HK-2 (cell line): Measurements from ENCODE around the gene GRK5.

Experiments
- DNase-seq: peaks from one replicate; pipeline ENCODE4 v3.0.0-alpha.2; 2018; ENCODE audit not compliant: unreplicated experiment

GRK5 gene

DNA sequence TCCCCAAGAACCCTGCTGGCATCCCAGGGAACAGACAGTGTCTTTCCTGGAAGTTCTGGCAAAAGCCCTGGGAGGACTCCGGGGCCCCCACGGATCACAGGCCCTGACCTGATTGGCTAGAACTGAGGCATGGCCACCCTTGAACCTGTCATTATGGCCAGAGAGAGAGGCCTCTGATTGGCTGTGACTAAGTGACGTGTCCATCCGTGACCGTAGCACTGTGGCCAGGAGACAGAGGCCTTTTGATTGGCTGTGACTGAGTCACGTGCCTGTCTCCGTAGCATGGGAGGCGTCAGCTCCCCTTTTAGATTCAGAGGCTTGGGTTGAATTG, 171.3 kb downstream of the GRK5 start:
- no peak for DNase-seq

DNA sequence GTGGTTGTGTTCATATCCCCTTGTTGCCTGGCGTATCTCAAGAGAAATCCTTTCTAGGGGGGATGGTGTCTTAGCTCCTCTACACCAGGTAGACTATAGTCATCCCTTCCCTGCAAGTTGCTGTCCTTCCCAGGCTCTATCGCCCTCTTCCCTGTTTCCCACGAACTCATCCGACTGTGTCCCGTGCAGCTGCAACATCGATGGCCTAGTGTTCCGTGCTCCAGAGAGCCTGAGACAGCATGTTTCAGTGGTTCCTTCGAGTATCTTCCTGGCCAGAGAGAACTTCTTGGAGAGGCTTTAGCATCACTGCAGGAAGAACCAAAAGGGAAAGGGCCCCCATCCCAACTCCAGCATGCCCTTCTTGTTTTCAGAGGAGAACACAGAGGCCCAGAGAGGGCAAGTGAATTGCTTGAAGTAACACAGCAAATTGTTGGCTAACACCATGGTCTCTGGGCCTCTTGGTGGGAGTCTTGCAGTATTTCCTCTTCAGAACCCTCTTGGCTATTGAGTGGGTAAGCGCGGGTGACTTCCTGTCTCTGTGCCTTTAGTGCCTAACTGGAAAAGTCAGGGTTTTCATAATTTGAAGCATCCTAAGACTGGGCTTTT, 172.2 kb downstream of the GRK5 start:
- no peak for DNase-seq

DNA sequence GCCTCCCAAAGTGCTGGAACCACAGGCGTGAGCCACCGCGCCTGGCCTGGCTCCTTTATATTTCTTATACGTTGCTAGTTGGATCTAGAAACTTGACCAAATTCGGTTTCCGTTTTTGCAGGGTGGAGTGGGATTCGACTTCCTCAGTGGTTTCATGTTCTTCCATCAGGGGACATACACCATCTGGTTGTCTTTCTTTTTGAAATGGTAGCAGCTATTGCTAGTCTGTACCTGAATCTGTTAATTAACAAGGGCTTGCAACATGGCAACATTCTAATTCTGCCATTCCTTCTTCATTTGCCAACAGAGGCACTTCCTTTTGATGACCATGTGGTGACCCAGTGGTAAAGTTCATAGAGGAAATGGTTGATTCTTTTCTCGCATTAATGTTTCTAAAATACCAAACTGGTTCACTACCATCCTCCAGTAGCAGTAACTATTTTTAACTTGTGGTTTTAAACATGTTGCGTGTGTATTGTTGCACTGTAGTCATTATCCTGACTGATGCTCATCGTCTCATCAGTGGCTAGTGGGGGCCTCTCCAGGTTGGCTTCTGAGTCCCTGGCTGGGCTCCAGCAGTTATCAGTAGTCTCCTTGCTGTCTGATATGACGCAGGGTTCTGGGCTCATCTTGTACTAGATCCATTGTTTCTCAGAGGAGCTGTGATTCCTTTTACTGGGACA, 175.9 kb downstream of the GRK5 start:
- no peak for DNase-seq

DNA sequence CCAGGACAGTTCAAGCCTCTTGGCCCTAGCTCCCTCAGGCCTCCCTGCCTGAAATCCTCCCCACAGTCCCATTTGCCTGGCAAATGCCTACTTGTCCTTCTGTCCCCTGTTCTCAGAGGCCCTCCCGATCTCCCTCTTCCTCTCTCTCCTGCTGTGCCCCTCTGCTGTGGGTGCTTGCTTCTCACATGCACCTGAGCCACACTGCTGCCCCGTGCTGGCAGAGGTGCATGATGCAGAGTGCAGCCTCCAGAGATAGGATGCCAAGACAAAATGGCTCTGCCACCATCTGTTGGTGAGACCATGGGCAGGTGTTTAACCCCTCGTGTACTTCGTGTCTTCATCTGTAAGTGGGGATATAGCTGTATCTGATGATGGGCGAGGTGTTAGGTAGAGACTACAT, 176.8 kb downstream of the GRK5 start:
- no peak for DNase-seq

DNA sequence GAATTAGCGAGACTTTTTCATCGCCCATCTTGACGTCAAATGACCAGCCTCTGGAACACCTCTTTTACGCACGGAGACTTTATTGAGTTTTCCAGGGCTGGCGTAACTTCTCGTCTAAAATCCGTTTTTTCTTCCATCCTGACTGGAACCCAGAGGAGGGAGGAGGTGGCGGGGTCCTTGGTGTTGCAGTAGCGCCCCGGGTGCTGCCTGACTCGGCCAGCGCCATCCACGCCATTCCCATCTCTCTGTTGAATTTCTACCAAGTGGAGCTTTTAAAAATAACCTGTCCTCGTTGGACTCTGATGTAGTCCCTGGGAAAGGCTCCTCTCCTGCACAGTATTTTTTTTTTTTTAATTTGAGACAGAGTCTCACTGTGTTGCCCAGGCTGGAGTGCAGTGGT, 179.3 kb downstream of the GRK5 start:
- no peak for DNase-seq

DNA sequence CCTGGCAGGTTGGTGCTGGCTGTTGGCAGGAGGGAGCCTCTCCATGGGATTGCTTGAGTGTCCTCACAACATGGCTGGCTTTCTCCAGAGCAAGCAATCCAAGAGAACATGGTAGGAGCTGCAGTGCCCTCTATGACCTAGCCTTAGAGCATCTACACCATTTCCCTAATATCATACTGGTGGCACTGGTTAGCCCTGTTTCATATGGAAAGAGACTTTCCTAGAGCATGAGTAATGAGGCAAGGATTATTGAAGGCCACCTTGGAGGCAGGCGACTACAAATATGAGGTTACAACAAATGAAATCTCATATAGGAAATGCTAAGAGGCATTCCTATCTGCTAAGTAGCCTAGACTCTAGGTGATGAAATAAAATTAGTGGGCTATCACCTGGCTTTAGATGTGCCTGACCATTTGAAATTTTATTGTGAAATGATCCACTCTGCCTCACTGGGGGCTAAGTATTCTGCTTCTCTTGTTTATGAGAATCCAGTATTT, 181.5 kb downstream of the GRK5 start:
- DNase-seq: no peak

DNA sequence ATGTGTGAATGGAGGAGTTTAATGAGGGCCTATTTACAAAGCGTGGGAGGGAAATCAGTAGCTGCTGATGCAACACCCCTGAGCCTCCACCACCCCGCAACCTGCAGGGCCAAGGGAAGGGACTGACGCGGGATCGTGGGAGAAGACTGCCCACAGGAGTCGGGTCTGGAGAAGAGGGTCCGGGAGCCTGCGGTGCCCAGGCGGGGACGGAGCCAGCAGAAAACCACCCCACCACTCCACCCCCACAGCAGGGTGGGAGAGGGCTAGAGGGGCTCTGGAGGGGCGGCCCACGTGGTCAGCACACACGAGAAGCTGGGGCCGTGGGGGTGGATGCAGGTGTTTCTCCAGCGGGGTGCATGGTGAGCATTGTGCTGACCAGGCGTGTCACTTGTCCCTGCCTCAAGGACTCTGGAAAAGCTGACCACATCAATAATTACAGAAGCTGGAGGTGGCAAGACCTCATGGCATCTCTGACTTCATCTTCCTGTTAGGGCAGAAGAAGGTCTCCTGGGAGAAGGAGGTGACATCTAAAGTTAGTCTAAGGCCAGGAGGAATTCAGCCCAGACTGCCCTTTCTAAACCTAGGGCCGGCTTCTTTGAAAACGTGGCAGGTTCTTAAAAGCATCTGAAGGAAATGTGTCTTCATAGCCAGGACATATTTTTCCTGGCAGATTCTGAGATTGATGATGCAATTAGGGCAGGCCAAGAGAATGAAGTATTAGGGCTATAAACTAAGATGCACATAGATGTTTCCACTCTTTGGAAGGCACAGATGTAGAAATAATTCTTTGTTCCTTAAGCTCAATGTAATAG, 184.3 kb downstream of the GRK5 start:
- no peak for DNase-seq

DNA sequence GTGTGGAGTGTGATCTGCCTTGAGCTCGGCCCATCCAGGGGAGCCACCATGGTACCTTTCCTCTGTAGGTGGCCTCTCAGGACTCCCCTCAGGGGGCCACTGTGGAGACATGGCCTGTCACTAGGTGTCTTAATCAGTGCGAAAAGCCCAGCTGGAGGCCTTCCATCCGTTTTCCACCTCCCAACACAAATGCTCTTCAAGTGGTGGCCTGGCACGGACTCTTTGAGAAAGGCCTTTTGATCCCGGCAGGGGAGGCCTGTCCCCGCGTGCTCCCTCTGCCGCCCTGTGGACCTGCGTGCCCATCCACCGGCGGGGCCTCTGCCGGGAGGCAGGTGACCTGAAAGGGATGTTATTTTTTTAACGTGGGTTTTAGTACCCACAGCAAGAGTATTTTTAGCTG, 185.6 kb downstream of the GRK5 start:
- no peak for DNase-seq

DNA sequence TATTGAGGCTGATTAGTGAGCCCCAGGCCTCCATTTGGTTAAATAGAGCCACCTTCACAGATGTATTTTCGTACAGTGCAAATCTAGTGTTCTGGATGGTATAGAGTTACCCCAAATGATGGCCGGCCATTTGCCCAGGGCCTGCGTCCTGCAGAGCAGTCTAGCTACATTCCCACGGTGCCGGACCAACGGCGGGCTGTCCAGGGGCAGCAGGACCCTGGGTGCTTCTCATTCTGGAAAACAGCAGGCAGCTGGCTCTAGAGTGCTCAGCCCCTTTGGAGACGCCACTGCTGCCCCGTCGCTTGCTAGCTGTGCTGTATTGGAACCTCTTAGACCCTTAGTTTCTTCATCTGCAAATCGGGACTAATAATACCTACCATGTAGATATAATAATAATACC, 186.1 kb downstream of the GRK5 start:
- DNase-seq: no peak

DNA sequence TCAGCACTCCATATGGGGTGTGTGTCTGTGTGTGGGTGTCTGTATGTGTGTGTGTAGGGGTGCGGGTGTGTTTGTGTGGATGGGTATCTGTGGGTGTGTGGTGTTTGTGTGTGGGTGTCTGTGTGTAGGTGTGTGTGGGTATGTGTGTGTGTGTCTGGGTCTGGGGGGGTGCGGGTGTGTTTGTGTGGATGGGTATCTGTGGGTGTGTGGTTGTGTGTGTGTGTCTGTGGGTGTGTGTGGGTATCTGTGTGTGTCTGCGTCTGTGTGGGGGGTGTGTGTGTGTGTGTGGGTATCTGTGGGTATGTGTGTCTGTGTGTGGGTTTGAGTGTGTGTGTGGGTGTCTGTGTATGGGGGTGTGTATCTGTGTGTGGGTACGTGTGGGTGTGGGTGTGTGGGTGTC, 186.5 kb downstream of the GRK5 start:
- DNase-seq: no peak

DNA sequence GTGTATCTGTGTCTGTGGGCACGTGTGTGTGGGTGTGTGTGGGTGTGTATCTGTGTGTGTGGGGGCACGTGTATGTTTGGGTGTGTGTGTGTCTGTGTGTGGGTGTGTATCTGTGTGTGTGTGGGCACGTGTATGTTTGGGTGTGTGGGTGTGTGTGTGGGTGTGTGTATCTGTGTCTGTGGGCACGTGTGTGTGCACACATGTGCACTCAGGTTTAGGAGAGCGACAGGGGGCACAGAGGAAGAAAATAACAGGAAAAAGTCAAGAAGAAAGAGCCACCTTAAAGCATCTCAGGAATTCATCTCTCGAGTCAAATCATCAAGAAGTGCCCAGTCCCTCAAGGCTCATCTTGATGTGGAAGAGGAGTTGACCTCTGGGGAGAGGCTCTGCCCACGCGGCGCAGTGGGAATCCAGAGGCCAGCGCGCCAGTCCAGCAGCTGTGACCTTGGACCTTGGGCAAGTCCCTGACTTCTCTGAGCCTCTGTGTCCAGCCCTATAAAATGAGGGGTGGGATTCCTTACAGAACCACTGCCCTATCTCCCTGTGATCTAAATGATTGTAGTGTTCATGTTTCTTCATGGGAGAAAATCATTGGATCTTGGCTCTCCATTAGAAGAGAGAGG, 187.4 kb downstream of the GRK5 start:
- DNase-seq: no peak

DNA sequence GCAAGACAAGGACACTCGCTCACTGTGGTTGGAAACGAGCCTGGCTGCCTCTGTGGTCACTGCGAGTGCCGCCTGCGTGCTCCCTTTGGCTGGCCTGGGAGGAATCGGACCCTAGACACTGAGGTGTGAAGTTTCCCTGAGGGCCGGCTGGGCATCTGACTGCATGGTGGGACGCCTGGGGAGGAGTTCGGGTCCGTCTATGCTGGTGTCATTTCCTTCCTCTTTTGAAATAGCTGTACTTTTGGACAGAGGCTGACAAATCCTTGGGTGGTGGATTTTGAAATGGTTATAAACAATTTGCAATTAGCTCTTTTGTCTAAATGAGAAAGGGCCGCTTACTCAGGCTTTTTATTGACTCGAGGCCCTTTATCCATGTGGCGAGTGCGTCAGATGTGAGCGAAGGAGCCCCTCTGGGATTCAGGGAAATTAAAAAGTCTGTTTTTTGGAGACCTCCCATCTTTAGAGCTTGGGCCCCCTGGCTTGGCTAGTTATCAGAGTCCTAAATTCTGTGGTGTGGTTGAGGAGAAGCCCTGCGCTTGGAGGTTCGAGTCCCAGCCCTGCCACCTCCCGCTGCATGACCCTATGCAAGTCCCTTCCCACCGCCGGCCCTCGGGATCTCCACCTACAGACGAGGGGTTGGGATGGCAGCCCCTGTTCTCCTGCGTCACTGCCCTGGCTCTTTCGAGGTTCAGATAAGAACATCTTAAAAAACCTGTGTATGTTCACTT, 188.1 kb downstream of the GRK5 start:
- no peak for DNase-seq

DNA sequence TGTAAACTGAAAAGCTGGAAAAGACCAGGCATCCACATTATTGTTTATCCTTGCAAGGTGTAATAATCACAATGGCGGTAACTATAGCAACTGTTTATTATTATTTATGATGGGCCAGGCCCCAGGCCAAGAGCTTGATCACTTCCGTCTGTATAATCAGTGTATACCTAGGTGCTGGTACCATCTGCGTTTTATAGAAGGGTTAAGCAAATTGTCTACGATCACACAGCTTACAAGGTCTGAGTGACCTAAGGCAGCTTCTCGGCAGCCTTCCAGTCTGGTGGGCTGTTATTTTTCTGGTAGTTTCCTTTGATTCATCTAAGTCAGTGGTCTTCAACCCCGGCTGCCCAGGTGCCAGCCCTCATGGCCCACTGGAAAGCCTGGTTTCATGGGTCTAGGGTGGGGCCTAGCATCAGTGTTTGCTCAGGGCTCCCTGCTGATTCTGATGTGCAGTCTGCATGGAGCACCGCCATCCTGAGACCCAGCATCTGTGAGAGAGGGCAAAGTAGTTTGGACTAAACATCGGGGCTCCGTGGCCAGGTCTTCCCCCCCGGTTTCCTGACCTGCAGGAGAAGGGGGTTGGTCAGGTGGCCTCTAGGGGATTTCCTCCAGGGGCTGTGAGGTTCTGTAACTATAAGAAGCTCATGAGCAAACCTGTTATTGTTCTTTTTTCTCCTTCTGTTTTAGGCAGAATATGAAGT, 188.8 kb downstream of the GRK5 start:
- DNase-seq: no peak

DNA sequence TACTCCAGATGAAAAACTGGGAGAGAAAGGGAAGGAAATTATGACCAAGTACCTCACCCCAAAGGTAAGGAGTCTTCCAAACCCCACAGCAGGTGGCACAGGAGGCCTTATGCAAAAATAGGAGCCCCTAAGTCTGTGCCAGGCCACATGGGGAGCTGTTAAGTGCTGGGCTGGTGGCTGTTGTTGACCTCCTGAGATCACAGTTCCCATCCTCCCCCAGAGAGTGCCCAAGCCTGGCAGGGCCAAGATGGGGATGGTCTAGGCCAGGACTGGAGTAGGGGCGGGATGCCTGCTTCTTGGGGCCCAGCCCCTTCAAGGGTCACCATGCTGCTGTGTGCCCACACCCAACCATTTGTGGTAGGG, 189.3 kb downstream of the GRK5 start:
- DNase-seq: no peak

DNA sequence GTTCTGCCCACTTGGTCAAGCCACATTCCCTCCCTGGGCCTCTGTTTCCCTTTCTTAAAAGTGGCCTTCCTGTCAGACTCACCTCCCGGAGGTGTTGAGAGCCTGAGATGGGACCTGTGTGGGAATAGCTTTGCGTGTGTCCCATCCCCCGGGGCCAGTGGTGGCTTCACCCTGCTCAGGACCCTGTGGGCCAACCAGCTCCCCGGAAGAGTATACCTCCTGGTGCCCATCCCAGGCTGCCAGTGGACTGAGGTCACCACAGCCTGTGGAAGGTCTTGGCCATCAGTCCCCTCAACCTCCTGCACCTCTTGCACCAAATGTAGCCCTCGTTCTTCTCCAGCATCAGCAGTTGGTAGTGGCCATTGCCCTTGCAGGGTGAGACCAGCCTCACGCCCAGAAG, 190.0 kb downstream of the GRK5 start:
- DNase-seq: no peak

DNA sequence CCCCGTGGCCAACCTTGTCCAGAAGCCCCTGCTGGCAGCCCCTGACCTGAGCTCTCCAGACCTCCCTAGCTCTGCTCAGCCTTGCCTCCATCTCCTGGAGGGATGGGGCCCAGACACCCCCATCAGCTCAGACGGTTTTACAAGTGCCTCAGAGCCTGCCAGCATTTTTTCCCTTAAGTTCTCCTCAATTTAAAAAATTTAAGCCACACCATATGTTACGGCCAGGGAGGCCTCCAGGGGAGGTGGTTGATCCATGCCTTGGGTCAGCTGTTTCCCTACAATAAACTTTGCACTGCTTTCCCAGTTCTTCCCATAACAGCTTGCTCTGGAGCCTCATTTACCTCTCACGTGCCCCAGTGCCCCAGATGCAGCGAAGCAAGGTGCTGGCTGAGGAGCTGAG, 191.6 kb downstream of the GRK5 start:
- DNase-seq: no peak

DNA sequence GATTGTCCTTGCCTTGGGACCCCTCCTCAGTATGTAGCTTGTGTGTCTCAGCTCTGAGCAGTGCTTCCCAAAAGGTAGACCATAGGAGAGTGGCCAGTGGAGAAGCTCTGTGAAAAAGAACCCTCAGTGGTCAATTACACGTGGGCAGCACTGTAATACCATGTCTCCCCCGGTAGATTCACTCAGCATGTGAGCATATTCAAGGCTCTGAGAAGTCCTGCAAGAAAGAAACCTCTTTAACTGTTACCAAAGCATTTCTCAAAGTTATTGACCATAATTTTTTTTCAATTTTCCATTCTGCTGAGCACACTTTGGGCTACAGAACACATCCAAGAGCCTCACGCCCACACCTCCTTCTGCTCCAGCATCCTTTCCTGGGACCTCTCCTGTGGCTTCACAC, 192.1 kb downstream of the GRK5 start:
- no peak for DNase-seq

DNA sequence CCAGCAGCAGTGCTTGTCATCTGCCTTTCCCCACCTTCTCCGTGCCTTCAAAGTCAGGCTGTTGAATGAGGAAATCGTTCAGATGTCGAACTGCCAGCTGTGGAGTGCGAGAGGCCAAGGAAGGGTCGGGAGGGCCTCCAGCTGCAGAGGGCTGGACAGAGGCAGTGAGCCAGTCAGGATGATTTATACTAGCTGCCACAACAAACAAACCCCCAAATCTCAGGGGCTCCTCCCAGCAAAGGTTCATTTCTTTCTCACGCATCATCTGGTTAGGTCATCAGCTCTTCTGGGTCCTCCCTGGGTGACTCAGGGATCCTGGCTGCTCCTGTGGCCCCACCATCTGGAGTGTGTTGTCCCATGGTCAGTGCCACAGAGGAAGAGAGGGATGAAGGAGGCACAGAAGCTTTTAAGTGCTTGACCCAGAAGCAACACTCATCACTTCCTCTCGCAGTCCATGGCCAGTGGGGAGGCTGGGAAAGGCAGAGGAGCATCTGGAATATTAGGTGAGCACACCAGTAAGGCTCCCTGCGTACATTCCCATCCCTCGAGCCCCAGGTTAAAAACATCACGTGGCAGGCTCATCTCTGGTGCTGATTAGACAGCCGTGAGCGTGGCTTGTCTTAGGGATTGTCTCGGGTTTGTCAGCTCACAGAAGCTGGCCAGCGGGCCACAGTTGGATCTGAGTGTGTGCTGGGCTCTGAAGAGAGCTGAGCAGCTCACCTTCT, 194.5 kb downstream of the GRK5 start:
- DNase-seq: peak; percentile 57

DNA sequence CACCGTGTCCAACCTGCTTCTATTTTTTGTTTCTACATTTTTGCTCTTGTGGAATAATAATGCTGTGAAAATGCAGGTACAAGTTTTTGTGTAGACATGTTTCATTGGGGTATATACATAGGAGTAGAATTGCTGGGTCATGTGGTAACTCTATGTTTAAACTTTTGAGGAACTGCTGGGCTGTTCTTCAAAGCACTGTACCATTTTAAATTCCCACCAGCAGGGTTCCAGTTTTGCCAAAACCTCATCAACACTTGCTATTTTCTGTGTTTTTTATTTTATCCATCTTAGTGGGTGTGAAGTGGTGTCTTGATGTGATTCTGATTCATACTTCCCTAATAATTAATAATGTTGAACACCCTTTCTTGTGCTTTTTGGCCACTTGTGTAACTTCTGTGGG, 196.6 kb downstream of the GRK5 start:
- no peak for DNase-seq

DNA sequence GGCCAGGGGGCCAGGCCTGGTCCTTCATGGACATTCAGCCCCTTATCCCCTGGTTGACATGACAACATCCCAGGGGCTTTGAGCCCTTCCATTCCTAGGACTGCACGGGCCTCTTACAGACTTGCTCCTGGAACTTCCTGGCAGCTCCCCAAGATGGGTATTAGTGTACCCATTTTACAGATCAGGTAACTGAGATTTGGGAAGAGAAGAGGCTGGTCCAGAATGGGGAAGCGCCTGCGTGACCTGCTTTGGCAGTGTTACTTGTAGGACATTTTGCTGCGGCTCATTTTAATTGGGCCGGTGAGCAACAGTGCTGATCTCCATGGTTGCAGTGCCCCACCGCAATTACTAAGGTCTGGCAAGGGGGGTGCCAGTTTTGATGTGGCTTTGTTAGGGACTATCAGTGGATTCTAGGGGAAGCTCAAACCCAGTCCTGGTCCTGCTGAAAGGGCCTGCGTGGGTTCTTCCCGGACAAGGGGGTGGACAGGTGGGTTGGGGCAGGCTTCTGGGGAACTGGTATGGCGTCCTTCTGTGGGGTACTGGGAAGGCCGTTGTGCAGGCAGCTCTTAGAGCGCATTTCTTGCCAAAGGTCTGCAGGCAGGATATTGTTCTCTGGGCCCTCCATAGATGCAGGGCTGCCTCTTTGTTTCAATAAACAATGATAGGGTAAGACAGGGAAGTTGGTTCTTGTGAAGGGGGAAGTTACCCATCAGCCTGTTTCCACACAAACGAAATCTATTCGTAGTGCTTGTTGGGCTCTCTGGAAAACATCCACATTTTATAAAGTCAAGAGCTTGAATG, 197.5 kb downstream of the GRK5 start:
- DNase-seq: no peak
